Islet precursor cell (in vitro differentiated cells): ENCODE results near the gene FAM222A.

Source experiments
- DNase-seq: peaks from one replicate; pipeline ENCODE4 v3.0.0-alpha.2; 2018

Gene FAM222A

GRCh38 chr12:109713187-109714070 is at the start of gene FAM222A:
Gene FAM222A, plus strand, starts transcription at chr12:109713825. Its CDS starts 30,322 bp downstream, at chr12:109744147.
- DNase-seq: peak; percentile 100

GRCh38 chr12:109664402-109664801 is 49.2 kb upstream of the FAM222A start:
- DNase-seq: no peak

- no peak for DNase-seq
Observed at GRCh38 chr12:109666068-109666467, 47.6 kb upstream of the FAM222A start.

- no peak for DNase-seq
Observed at GRCh38 chr12:109670731-109671130, 42.9 kb upstream of the FAM222A start.

- no peak for DNase-seq
Observed at GRCh38 chr12:109671502-109671901, 42.1 kb upstream of the FAM222A start.

- DNase-seq: no peak
Observed at GRCh38 chr12:109673379-109673778, 40.2 kb upstream of the FAM222A start.

GRCh38 chr12:109673884-109674283 is 39.7 kb upstream of the FAM222A start:
- DNase-seq: no peak

GRCh38 chr12:109675411-109675810 is 38.2 kb upstream of the FAM222A start:
- no peak for DNase-seq

GRCh38 chr12:109677279-109677691 is 36.3 kb upstream of the FAM222A start:
- no peak for DNase-seq

GRCh38 chr12:109678719-109679118 is 34.9 kb upstream of the FAM222A start:
- DNase-seq: peak; percentile 76

- no peak for DNase-seq
Observed at GRCh38 chr12:109679501-109680263, 33.9 kb upstream of the FAM222A start.

- DNase-seq: no peak
Observed at GRCh38 chr12:109680264-109681005, 33.2 kb upstream of the FAM222A start.

GRCh38 chr12:109681986-109682707 is 31.5 kb upstream of the FAM222A start:
- no peak for DNase-seq

GRCh38 chr12:109682708-109683060 is 30.9 kb upstream of the FAM222A start:
- no peak for DNase-seq

- no peak for DNase-seq
Observed at GRCh38 chr12:109683316-109683715, 30.3 kb upstream of the FAM222A start.

GRCh38 chr12:109685574-109686447 is 27.8 kb upstream of the FAM222A start:
- DNase-seq: no peak

- DNase-seq: no peak
Observed at GRCh38 chr12:109686523-109686922, 27.1 kb upstream of the FAM222A start.

GRCh38 chr12:109687250-109687649 is 26.4 kb upstream of the FAM222A start:
- no peak for DNase-seq

GRCh38 chr12:109689426-109689825 is 24.2 kb upstream of the FAM222A start:
- DNase-seq: no peak

GRCh38 chr12:109693160-109693559 is 20.5 kb upstream of the FAM222A start:
- DNase-seq: no peak
